Fibroblast of lung (primary cell): ENCODE measurements around the gene BPIFB3. TPM values are rescaled to one million over a fixed set of nuclear protein-coding genes. Genes with fewer than 3 reads are reported as not detected.
"Not testable (repeated sequence)": the region's sequence is repeated elsewhere in the genome, so short reads cannot be mapped to it uniquely, and the experiment has no call there.

ENCODE experiments used
- DNase-seq, 2 donors: peaks; one replicate each; pipeline versions ENCODE4 v3.0.0 to v3.0.0-alpha.2; 2010; ENCODE audit warnings: low read depth in 2 of 2
- H2AFZ ChIP-seq: 2 replicates; pipeline ENCODE4 v1.5.1; 2012; ENCODE audit warnings: low read length, control low read depth, inconsistent platforms
- H3K27ac ChIP-seq: 2 replicates; pipeline ENCODE4 v1.5.1; 2011; ENCODE audit warnings: low read length, control low read depth; ENCODE audit not compliant: insufficient read depth
- H3K27me3 ChIP-seq: 2 replicates; pipeline ENCODE4 v1.5.1; 2011; ENCODE audit warnings: mild to moderate bottlenecking, low read length; ENCODE audit not compliant: control insufficient read depth, insufficient read depth
- H3K36me3 ChIP-seq: 2 replicates; pipeline ENCODE4 v1.5.1; 2011; ENCODE audit warnings: low read length; ENCODE audit not compliant: control insufficient read depth, insufficient read depth
- H3K4me1 ChIP-seq: 2 replicates; pipeline ENCODE4 v1.5.1; 2011; ENCODE audit warnings: low read length; ENCODE audit not compliant: control insufficient read depth, insufficient read depth; ENCODE audit errors: extremely low read depth
- H3K4me2 ChIP-seq: 2 replicates; pipeline ENCODE4 v1.5.1; 2011; ENCODE audit warnings: low read length, control low read depth; ENCODE audit not compliant: insufficient read depth; ENCODE audit errors: extremely low read depth
- H3K4me3 ChIP-seq, 4 experiments: fragments of 200-600 bp in 1 of 4; sonication (generic) in 1 of 4; replicated peaks in 1 of 4; 2 replicates each; pipeline ENCODE4 v1.5.1; 2011 to 2016; ENCODE audit warnings: low read length in 4 of 4, low read depth in 3 of 4, mild to moderate bottlenecking in 3 of 4, control low read depth in 2 of 4, inconsistent platforms in 1 of 4, mixed read lengths in 1 of 4; ENCODE audit not compliant: insufficient read depth in 1 of 4; ENCODE audit errors: control extremely low read depth in 1 of 4
- H3K79me2 ChIP-seq: 2 replicates; pipeline ENCODE4 v1.5.1; 2012; ENCODE audit warnings: mild to moderate bottlenecking, low read length, inconsistent platforms; ENCODE audit not compliant: control insufficient read depth, insufficient read depth
- H3K9ac ChIP-seq: 2 replicates; pipeline ENCODE4 v1.5.1; 2011; ENCODE audit warnings: mild to moderate bottlenecking, low read length, control low read depth; ENCODE audit not compliant: insufficient read depth
- H3K9me3 ChIP-seq: 2 replicates; pipeline ENCODE4 v1.5.1; 2012; ENCODE audit warnings: low read depth, low read length; ENCODE audit not compliant: control insufficient read depth, insufficient read depth
- H4K20me1 ChIP-seq: 2 replicates; pipeline ENCODE4 v1.5.1; 2011; ENCODE audit warnings: low read length; ENCODE audit not compliant: control insufficient read depth, insufficient read depth; ENCODE audit errors: extremely low read depth
- EZH2 ChIP-seq: IDR thresholded peaks from 2 replicates; pipeline ENCODE4 v1.5.1; 2012; ENCODE audit warnings: low read length, control low read depth, mild to moderate bottlenecking; ENCODE audit errors: missing control alignments
- polyA plus RNA-seq, 2 donors: library from polyadenylated mRNA; depleted of rRNA in 1 of 2; stranded (reverse) in 1 of 2; unstranded in 1 of 2; fragments of >200 nt; gene quantifications; 2 replicates each; pipeline ENCODE4 v1.2.1, GENCODE V29; 2011 to 2012; ENCODE audit warnings: missing spikeins in 1 of 2
- total RNA-seq: library from RNA; depleted of rRNA; stranded (reverse); fragments of >200 nt; gene quantifications from 2 replicates; pipeline ENCODE4 v1.2.1, GENCODE V29; 2014
- TF ChIP-seq, protein P1 (sequence below), 2 donors: IDR thresholded peaks in 1 of 2; conservative IDR thresholded peaks in 1 of 2; 1 replicate in 1 of 2; 2 replicates in 1 of 2; pipeline ENCODE4 v1.5.1; 2011 to 2012; ENCODE audit warnings: low read length in 2 of 2, control low read depth in 1 of 2, inconsistent platforms in 1 of 2, low read depth in 1 of 2, mild to moderate bottlenecking in 1 of 2

The BPIFB3 gene
- total and polyA plus RNA-seq, 2 donors (not counting 1 experiment from before 2014, with no cell fraction given): not detected

DNA sequence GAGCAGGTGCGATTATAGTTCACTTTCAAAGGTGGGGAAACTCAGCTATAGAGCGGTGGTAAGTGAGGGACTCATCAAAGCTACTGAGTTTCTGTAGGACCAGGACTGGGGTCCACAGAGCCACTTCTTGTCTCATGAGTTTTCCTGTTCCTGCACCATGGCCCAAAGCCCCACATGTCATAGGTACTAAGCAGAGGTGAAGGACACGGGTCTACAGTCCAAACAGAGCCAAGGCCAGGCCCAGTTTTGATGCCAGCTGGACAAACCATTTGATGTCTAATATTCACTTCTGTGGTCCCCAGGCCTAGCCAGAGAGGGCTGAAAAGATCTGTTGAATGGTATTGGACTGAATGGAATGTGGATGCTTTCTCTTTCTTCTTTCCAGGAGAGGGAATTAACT lies 11.3 kb upstream of the BPIFB3 start:
- Histone ChIP-seq H3K9ac (no peak overlapping the region), H3K36me3 (no peaks in the 10 kb centered on the region), H4K20me1 (no peaks in the 10 kb centered on the region), H3K27ac (no peak overlapping the region), H3K9me3 (no peaks in the 10 kb centered on the region), H3K79me2 (no peaks in the 10 kb centered on the region), H3K4me1 (no peaks in the 10 kb centered on the region), H3K27me3 (no peaks in the 10 kb centered on the region), H3K4me2 (no peak overlapping the region), H3K4me3 (no peak overlapping the region), H2AFZ (no peak overlapping the region)
- TF ChIP-seq, protein P1, sequence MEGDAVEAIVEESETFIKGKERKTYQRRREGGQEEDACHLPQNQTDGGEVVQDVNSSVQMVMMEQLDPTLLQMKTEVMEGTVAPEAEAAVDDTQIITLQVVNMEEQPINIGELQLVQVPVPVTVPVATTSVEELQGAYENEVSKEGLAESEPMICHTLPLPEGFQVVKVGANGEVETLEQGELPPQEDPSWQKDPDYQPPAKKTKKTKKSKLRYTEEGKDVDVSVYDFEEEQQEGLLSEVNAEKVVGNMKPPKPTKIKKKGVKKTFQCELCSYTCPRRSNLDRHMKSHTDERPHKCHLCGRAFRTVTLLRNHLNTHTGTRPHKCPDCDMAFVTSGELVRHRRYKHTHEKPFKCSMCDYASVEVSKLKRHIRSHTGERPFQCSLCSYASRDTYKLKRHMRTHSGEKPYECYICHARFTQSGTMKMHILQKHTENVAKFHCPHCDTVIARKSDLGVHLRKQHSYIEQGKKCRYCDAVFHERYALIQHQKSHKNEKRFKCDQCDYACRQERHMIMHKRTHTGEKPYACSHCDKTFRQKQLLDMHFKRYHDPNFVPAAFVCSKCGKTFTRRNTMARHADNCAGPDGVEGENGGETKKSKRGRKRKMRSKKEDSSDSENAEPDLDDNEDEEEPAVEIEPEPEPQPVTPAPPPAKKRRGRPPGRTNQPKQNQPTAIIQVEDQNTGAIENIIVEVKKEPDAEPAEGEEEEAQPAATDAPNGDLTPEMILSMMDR (conservative IDR thresholded peaks at IDR 0.05 in 1 of 2, IDR thresholded peaks at IDR 0.05 in 1 of 2; ENCODE audit: low read depth in 1 of 2, low read length in 2 of 2): no peak
- no peak for TF ChIP-seq EZH2
- no peak for DNase-seq

DNA sequence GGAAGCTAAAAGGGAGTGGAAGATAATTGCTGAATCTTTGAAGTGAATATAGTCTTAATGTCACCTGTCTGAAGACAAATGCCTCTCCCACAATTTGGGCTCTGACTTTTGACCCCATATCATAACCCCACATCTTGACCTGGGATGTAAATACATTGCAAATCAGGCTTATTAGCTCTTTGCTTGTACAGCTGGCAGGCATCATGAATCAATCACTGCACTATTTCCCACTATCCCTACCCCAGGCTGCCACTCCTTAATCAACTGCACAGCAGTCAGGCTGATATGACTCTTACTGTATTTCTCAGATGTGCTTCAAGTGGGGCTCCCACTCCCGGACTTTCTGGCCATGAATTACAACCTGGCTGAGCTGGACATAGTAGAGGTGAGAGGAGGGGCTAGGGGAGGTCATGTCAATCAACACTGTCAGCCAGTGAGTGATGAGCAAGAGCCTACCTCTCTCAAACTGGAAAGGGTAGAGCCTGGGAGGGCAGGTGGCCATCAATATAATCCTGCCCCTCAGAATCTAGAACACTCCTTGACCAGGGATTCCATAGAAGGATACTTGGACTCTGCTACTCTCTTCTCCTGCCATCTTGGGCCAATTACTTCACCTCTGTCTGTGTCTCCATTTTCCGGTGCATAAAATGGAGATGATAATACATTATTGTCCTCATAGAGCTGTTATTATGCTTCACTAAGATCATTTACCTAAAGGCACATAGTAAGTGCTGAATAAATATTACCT lies 10.5 kb upstream of the BPIFB3 start:
- no peaks in the 10 kb centered on the region for H4K20me1 ChIP-seq
- H3K27me3 ChIP-seq: no peaks in the 10 kb centered on the region
- H3K27ac ChIP-seq: no peak overlapping the region
- DNase-seq: no peak
- H3K36me3 ChIP-seq: no peaks in the 10 kb centered on the region
- H3K9me3 ChIP-seq: no peaks in the 10 kb centered on the region
- H2AFZ ChIP-seq: no peak overlapping the region
- no peak overlapping the region for H3K9ac ChIP-seq
- H3K4me2 ChIP-seq: no peak overlapping the region
- H3K4me1 ChIP-seq: no peaks in the 10 kb centered on the region
- H3K4me3 ChIP-seq: no peak overlapping the region
- TF ChIP-seq EZH2: no peak
- TF ChIP-seq, protein P1 (conservative IDR thresholded peaks at IDR 0.05 in 1 of 2, IDR thresholded peaks at IDR 0.05 in 1 of 2; ENCODE audit: low read depth in 1 of 2, low read length in 2 of 2): no peak
- H3K79me2 ChIP-seq: no peaks in the 10 kb centered on the region

DNA sequence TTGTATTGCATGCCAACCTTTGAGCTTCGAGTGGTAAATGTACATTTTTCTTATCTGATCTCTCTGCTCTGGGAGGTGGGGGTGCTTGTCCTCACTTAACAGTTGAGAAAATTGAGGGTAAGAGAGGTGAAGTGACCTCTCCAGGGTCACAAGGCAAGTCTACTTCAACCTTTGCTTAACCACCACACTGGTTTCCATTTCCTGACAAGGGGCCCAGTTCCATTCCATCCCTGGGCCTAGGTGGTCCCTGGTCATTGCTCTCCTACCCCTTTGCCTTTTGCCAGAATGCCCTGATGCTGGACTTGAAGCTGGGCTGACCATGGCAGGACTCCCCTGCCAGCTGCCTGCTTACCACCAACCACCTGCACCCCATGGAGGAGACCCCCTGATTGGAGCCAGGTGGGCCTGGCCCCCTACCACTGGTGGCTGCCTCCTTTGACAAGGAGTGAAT lies 9.9 kb upstream of the BPIFB3 start:
- Histone ChIP-seq H3K27ac (no peak overlapping the region), H4K20me1 (no peaks in the 10 kb centered on the region), H3K4me3 (no peak overlapping the region), H3K36me3 (no peaks in the 10 kb centered on the region), H3K4me1 (no peaks in the 10 kb centered on the region), H3K4me2 (no peak overlapping the region), H3K9ac (no peak overlapping the region), H3K27me3 (no peaks in the 10 kb centered on the region), H3K79me2 (no peaks in the 10 kb centered on the region), H3K9me3 (no peaks in the 10 kb centered on the region), H2AFZ (no peak overlapping the region)
- no peak for DNase-seq
- TF ChIP-seq, protein P1 (conservative IDR thresholded peaks at IDR 0.05 in 1 of 2, IDR thresholded peaks at IDR 0.05 in 1 of 2; ENCODE audit: low read depth in 1 of 2, low read length in 2 of 2): no peak
- no peak for TF ChIP-seq EZH2

DNA sequence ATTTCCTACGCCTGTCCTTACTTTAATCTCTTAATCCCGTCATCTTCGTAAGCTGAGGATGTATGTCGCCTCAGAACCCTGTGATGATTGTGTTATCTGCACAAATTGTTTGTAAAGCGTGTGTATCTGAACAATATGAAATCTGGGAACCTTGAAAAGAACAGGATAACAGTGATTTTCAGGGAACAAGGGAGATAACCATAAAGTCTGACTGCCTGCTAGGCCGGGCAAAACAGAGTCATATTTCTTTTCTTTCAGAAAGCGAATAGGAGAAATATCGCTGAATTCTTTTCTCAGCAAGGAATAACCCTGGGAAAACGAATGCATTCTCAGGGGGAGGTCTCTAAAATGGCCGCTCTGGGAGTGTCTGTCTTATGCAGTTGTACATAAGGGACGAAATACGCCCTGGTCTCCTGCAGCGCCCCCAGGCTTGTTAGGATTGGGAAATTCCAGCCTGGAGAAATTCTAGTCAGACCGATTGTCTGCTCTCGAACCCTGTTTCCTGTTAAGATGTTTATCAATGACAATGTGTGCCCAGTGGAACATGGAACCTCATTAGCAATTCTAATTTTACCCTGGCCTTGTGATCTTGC lies 8.5 kb upstream of the BPIFB3 start:
- not testable (repeated sequence) for DNase-seq, H3K4me1 ChIP-seq, H3K27ac ChIP-seq, H3K9ac ChIP-seq, H3K36me3 ChIP-seq, H4K20me1 ChIP-seq, H2AFZ ChIP-seq, H3K27me3 ChIP-seq, H3K9me3 ChIP-seq, H3K4me3 ChIP-seq, H3K79me2 ChIP-seq, H3K4me2 ChIP-seq
